Body of pancreas (tissue), 4 donors: ENCODE results near the gene TCF3.

Experiments
- POLR2A ChIP-seq, 3 donors: fragments of 450-650 bp; IDR thresholded peaks; one replicate each; pipeline ENCODE4 v1.6.1; 2016; ENCODE audit warnings: antibody characterized with exemption in 3 of 3, mild to moderate bottlenecking in 2 of 3
- TF ChIP-seq, protein P1 (sequence below), 7 experiments: fragments of 450-650 bp in 4 of 7; fragments of 200-600 bp in 3 of 7; sonication (generic) in 3 of 7; IDR thresholded peaks; one replicate each; pipeline ENCODE4 v1.5.1; 2016 to 2019; ENCODE audit warnings: antibody characterized with exemption in 7 of 7

DNA sequence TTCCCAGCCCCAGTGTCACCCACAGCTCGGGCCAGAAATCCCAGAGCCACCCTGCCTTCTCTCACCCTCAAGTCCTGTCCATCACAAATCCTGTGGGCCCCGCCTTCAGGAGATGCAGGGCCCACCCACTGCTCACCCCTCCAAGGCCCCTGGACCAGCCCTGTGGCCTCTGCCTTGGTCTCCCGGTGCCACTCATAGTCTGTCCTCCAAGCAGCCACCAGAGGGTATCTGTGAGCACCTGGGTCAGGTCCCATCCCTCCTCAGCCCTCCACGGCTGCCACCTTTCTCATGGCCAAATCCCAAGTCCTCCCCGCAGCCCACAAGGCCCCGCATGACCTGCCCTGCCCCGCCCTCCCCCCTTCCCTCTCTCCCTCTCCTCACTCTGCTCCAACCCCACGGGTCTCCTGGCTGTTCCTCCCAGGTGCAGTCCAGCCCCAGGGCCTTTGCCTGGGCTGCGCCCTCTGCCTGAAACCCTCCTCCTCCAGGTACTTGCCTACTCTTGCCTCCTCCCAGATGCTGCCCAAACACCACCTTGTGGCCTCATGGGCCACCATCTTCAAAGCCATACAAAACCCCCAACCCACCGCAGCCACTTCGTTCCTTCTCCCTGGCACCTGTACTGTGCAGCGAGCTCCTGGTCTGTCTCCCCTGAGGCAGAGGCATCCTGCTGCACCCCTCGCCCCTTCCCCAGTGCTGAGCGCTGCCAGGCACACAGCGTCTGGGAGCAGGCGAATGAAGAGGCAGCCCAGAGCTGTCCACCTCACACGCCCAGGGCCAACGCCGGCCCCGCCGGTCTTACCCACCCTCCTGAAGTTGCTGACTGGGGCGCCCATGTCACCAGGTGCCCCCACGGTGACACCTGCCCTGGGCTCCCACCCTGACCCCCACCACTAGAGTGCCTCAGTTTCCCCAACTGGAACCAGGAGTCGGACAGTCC, 34.0 kb downstream of the TCF3 start:
- TF ChIP-seq, protein P1, sequence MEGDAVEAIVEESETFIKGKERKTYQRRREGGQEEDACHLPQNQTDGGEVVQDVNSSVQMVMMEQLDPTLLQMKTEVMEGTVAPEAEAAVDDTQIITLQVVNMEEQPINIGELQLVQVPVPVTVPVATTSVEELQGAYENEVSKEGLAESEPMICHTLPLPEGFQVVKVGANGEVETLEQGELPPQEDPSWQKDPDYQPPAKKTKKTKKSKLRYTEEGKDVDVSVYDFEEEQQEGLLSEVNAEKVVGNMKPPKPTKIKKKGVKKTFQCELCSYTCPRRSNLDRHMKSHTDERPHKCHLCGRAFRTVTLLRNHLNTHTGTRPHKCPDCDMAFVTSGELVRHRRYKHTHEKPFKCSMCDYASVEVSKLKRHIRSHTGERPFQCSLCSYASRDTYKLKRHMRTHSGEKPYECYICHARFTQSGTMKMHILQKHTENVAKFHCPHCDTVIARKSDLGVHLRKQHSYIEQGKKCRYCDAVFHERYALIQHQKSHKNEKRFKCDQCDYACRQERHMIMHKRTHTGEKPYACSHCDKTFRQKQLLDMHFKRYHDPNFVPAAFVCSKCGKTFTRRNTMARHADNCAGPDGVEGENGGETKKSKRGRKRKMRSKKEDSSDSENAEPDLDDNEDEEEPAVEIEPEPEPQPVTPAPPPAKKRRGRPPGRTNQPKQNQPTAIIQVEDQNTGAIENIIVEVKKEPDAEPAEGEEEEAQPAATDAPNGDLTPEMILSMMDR (IDR thresholded peaks at IDR 0.05) = peak in 6 of 7 experiments; percentile 29 to 64 (median 50)
- no peak for TF ChIP-seq POLR2A (IDR thresholded peaks at IDR 0.05)
